Heart left ventricle (tissue), 13 donors: ENCODE measurements around the gene RNASE13.

Source experiments
- CTCF ChIP-seq, 12 donors: fragments of 200-600 bp; sonication (generic) in 4 of 12; IDR thresholded peaks; one replicate each; pipeline versions ENCODE4 v1.5.0 to v1.8.0; 2018 to 2022; ENCODE audit warnings: antibody characterized with exemption in 12 of 12, mild to moderate bottlenecking in 5 of 12
- POLR2A ChIP-seq, 2 donors: fragments of 450-650 bp; IDR thresholded peaks; one replicate each; pipeline ENCODE4 v1.6.1; 2017; ENCODE audit warnings: antibody characterized with exemption in 2 of 2, mild to moderate bottlenecking in 2 of 2, moderate library complexity in 2 of 2
- donor health status: ischemic (EF 13 %, LVEDD 7.1; RV severe dilation, severe dysfunction).
- donor health status: DM: no; HTN: yes; CAD: no.
- donor health status: DM: no; HTN: no; CAD: no.
- donor health status: ischemic (EF 25% LVEDD 6.9; RV normal size, moderate dysfunction).
- donor health status: ischemic (EF 25% LVEDD 5.7; RV mildly dilated, moderate dysfunction).
- donor health status: ischemic (EF 35%, LVEDD 5.7; RV mildly dilated, moderate dysfunction).
- donor health status: nonischemic (EF 11% LVEDD 7.7; RV severe dilation, severe dysfunction).
- donor health status: DM: yes; HTN: yes; CAD: no.
- donor health status: PGD.
- donor health status: ischemic (EF 29% LVEDD 5.4; RV normal size, mild dysfunction).
- donor health status: nonischemic (EF 23%, LVEDD 6.1; RV moderate dilation, normal function).

GRCh38 chr14:21077672-21078071, 43.1 kb upstream of the RNASE13 start:
- TF ChIP-seq POLR2A (IDR thresholded peaks at IDR 0.05) = no peak
- no peak for TF ChIP-seq CTCF (IDR thresholded peaks at IDR 0.05)
